ENCODE data around the gene ADPRHL1. TPM values are rescaled to one million over a fixed set of nuclear protein-coding genes. Genes with fewer than 3 reads are reported as not detected.
"Not testable (repeated sequence)": the region's sequence is repeated elsewhere in the genome, so short reads cannot be mapped to it uniquely, and the experiment has no call there.

ADPRHL1 gene
- total RNA-seq, 2 donors from 2014 or later: 0.19 TPM; not detected in 1

- no peak overlapping the region for H3K27ac Mint-ChIP-seq
- no peak for ATAC-seq
- peaks cover 11 to 16% of the 10 kb centered on the region in 2 donors for H3K36me3 Mint-ChIP-seq
These were observed 33.4 kb upstream of the ADPRHL1 start for GRCh38 chr13:113486698-113487097.

GRCh38 chr13:113485545-113485944 is 32.3 kb upstream of the ADPRHL1 start:
- Mint-ChIP-seq H3K9me3 (no peaks in the 10 kb centered on the region), H3K36me3 (peaks cover 11 to 16% of the 10 kb centered on the region in 2 donors), H3K27ac (no peak overlapping the region)
- ATAC-seq (no peak), DNase-seq (ENCODE audit: low spot score in 2 of 2) (no peak)

More at GRCh38 chr13:113486698-113487097, 33.4 kb upstream of the ADPRHL1 start:
- no peak for DNase-seq (ENCODE audit: low spot score in 2 of 2)
- no peaks in the 10 kb centered on the region for H3K9me3 Mint-ChIP-seq

- Mint-ChIP-seq H3K9me3 (no peaks in the 10 kb centered on the region), H3K36me3 (peaks cover 8 to 16% of the 10 kb centered on the region in 2 donors)
These were observed 30.4 kb upstream of the ADPRHL1 start for GRCh38 chr13:113483504-113484293.

GRCh38 chr13:113483081-113483480 is 29.8 kb upstream of the ADPRHL1 start:
- DNase-seq (ENCODE audit: low spot score in 2 of 2) (no peak), ATAC-seq (no peak)
- Mint-ChIP-seq H3K36me3 (peaks cover 9 to 16% of the 10 kb centered on the region in 2 donors), H3K27ac (no peak overlapping the region), H3K9me3 (no peaks in the 10 kb centered on the region)

More at GRCh38 chr13:113483504-113484293, 30.4 kb upstream of the ADPRHL1 start:
- no peak for DNase-seq (ENCODE audit: low spot score in 2 of 2)
- ATAC-seq: no peak
- no peak overlapping the region for H3K27ac Mint-ChIP-seq

GRCh38 chr13:113479179-113479578 is 25.9 kb upstream of the ADPRHL1 start:
- no peak for DNase-seq (ENCODE audit: low spot score in 2 of 2)
- no peak for ATAC-seq
- H3K27ac Mint-ChIP-seq: no peak overlapping the region
- no peaks in the 10 kb centered on the region for H3K9me3 Mint-ChIP-seq
- peaks cover 9 to 26% of the 10 kb centered on the region in 2 donors for H3K36me3 Mint-ChIP-seq

GRCh38 chr13:113477724-113478123 is 24.4 kb upstream of the ADPRHL1 start:
- Mint-ChIP-seq H3K36me3 (peaks cover 9 to 20% of the 10 kb centered on the region in 2 donors), H3K9me3 (no peaks in the 10 kb centered on the region), H3K27ac (no peak overlapping the region)
- ATAC-seq (no peak), DNase-seq (ENCODE audit: low spot score in 2 of 2) (no peak)

GRCh38 chr13:113476811-113477210 is 23.5 kb upstream of the ADPRHL1 start:
- ATAC-seq (no peak), DNase-seq (ENCODE audit: low spot score in 2 of 2) (no peak)
- Mint-ChIP-seq H3K27ac (no peak overlapping the region), H3K9me3 (no peaks in the 10 kb centered on the region), H3K36me3 (peaks cover 9 to 20% of the 10 kb centered on the region in 2 donors)

- H3K9me3 Mint-ChIP-seq: no peaks in the 10 kb centered on the region
- H3K36me3 Mint-ChIP-seq: peaks cover 9 to 20% of the 10 kb centered on the region in 2 donors
- ATAC-seq: no peak
- no peak overlapping the region for H3K27ac Mint-ChIP-seq
- DNase-seq (ENCODE audit: low spot score in 2 of 2): no peak
These were observed 22.6 kb upstream of the ADPRHL1 start for GRCh38 chr13:113475911-113476310.

- ATAC-seq: no peak
- Mint-ChIP-seq H3K36me3 (peaks cover 9 to 20% of the 10 kb centered on the region in 2 donors), H3K9me3 (no peaks in the 10 kb centered on the region), H3K27ac (no peak overlapping the region)
- DNase-seq (ENCODE audit: low spot score in 2 of 2): no peak
These were observed 22.0 kb upstream of the ADPRHL1 start for GRCh38 chr13:113475280-113475679.

GRCh38 chr13:113474179-113474578 is 20.9 kb upstream of the ADPRHL1 start:
- Mint-ChIP-seq H3K27ac (peak overlapping the region in 1 of 2 donors; percentile 38), H3K36me3 (peaks cover 5 to 17% of the 10 kb centered on the region in 2 donors), H3K9me3 (no peaks in the 10 kb centered on the region)
- ATAC-seq: no peak
- no peak for DNase-seq (ENCODE audit: low spot score in 2 of 2)

- DNase-seq (ENCODE audit: low spot score in 2 of 2) (no peak), ATAC-seq (no peak)
- H3K36me3 Mint-ChIP-seq: peaks cover 0 to 8% of the 10 kb centered on the region in 2 donors
- H3K9me3 Mint-ChIP-seq: no peaks in the 10 kb centered on the region
- H3K27ac Mint-ChIP-seq: no peak overlapping the region
These were observed 19.2 kb upstream of the ADPRHL1 start for GRCh38 chr13:113472355-113473025.

GRCh38 chr13:113471844-113472243 is 18.6 kb upstream of the ADPRHL1 start:
- DNase-seq (ENCODE audit: low spot score in 2 of 2): no peak
- H3K27ac Mint-ChIP-seq: no peak overlapping the region
- no peaks in the 10 kb centered on the region for H3K9me3 Mint-ChIP-seq
- H3K36me3 Mint-ChIP-seq: peaks cover 0 to 8% of the 10 kb centered on the region in 2 donors
- no peak for ATAC-seq

GRCh38 chr13:113470635-113471163 is 17.4 kb upstream of the ADPRHL1 start:
- DNase-seq (ENCODE audit: low spot score in 2 of 2); H3K27ac Mint-ChIP-seq: not testable (repeated sequence)

GRCh38 chr13:113470073-113470472 is 16.8 kb upstream of the ADPRHL1 start:
- Mint-ChIP-seq H3K27ac (no peak overlapping the region), H3K36me3 (peaks cover 0 to 8% of the 10 kb centered on the region in 2 donors), H3K9me3 (no peaks in the 10 kb centered on the region)
- no peak for DNase-seq (ENCODE audit: low spot score in 2 of 2)
- no peak for ATAC-seq

More at GRCh38 chr13:113470635-113471163, 17.4 kb upstream of the ADPRHL1 start:
- not testable (repeated sequence) for H3K9me3 Mint-ChIP-seq, ATAC-seq, H3K36me3 Mint-ChIP-seq

- no peaks in the 10 kb centered on the region for H3K9me3 Mint-ChIP-seq
- DNase-seq (ENCODE audit: low spot score in 2 of 2): no peak
These were observed 16.3 kb upstream of the ADPRHL1 start for GRCh38 chr13:113469582-113469981.

GRCh38 chr13:113468472-113469201 is 15.3 kb upstream of the ADPRHL1 start:
- no peak overlapping the region for H3K27ac Mint-ChIP-seq
- DNase-seq (ENCODE audit: low spot score in 2 of 2): no peak
- no peaks in the 10 kb centered on the region for H3K9me3 Mint-ChIP-seq
- H3K36me3 Mint-ChIP-seq: no peaks in the 10 kb centered on the region
- no peak for ATAC-seq

More at GRCh38 chr13:113469582-113469981, 16.3 kb upstream of the ADPRHL1 start:
- ATAC-seq: no peak
- peaks cover 0 to 6% of the 10 kb centered on the region in 2 donors for H3K36me3 Mint-ChIP-seq
- no peak overlapping the region for H3K27ac Mint-ChIP-seq

GRCh38 chr13:113468029-113468428 is 14.7 kb upstream of the ADPRHL1 start:
- DNase-seq (ENCODE audit: low spot score in 2 of 2) (no peak), ATAC-seq (no peak)
- no peaks in the 10 kb centered on the region for H3K36me3 Mint-ChIP-seq

More at GRCh38 chr13:113468029-113468428, 14.7 kb upstream of the ADPRHL1 start:
- Mint-ChIP-seq H3K9me3 (no peaks in the 10 kb centered on the region), H3K27ac (no peak overlapping the region)
